ENCODE measurements around the gene SCN1A. TPM values are rescaled to one million over a fixed set of nuclear protein-coding genes. Genes with fewer than 3 reads are reported as not detected.

The SCN1A gene
- total RNA-seq, 1 donor from 2014 or later, result 1.9 TPM

- no peak for TF ChIP-seq CTCF (IDR thresholded peaks at IDR 0.05; ENCODE audit: unreplicated experiment)
- no peak for DNase-seq (ENCODE audit: low spot score in 2 of 2, unreplicated experiment in 2 of 2)
- Mint-ChIP-seq H3K4me1 (peaks cover 9% of the 10 kb centered on the region), H3K4me3 (no peak overlapping the region), H3K9me3 (no peaks in the 10 kb centered on the region), H3K27ac (no peak overlapping the region), H3K36me3 (peaks cover 2% of the 10 kb centered on the region), H3K27me3 (ENCODE audit: low read depth) (no peaks in the 10 kb centered on the region)
Measured at GRCh38 chr2:165952741-165953211, 175.0 kb downstream of the SCN1A start.

- no peak for DNase-seq (ENCODE audit: low spot score in 2 of 2, unreplicated experiment in 2 of 2)
- H3K27ac Mint-ChIP-seq, result no peak overlapping the region
- peaks cover 9% of the 10 kb centered on the region for H3K4me1 Mint-ChIP-seq
- H3K4me3 Mint-ChIP-seq, result no peak overlapping the region
- H3K27me3 Mint-ChIP-seq (ENCODE audit: low read depth), result no peaks in the 10 kb centered on the region
- no peaks in the 10 kb centered on the region for H3K9me3 Mint-ChIP-seq
- H3K36me3 Mint-ChIP-seq, result peaks cover 7% of the 10 kb centered on the region
- TF ChIP-seq CTCF (IDR thresholded peaks at IDR 0.05; ENCODE audit: unreplicated experiment), result no peak
Measured at GRCh38 chr2:165952085-165952484, 175.7 kb downstream of the SCN1A start.

- H3K9me3 Mint-ChIP-seq, result no peaks in the 10 kb centered on the region
- H3K27me3 Mint-ChIP-seq (ENCODE audit: low read depth), result no peaks in the 10 kb centered on the region
- no peak overlapping the region for H3K4me3 Mint-ChIP-seq
- TF ChIP-seq CTCF (IDR thresholded peaks at IDR 0.05; ENCODE audit: unreplicated experiment), result no peak
- no peak for DNase-seq (ENCODE audit: low spot score in 2 of 2, unreplicated experiment in 2 of 2)
- H3K4me1 Mint-ChIP-seq, result peaks cover 8% of the 10 kb centered on the region
- H3K36me3 Mint-ChIP-seq, result peaks cover 7% of the 10 kb centered on the region
- H3K27ac Mint-ChIP-seq, result no peak overlapping the region
Measured at GRCh38 chr2:165950438-165950837, 177.4 kb downstream of the SCN1A start.

- peaks cover 40% of the 10 kb centered on the region for H3K36me3 Mint-ChIP-seq
- no peaks in the 10 kb centered on the region for H3K9me3 Mint-ChIP-seq
- H3K4me1 Mint-ChIP-seq, result no peaks in the 10 kb centered on the region
- H3K27ac Mint-ChIP-seq, result no peak overlapping the region
- no peak overlapping the region for H3K4me3 Mint-ChIP-seq
- no peaks in the 10 kb centered on the region for H3K27me3 Mint-ChIP-seq (ENCODE audit: low read depth)
- TF ChIP-seq CTCF (IDR thresholded peaks at IDR 0.05; ENCODE audit: unreplicated experiment), result no peak
- no peak for DNase-seq (ENCODE audit: low spot score in 2 of 2, unreplicated experiment in 2 of 2)
Measured at GRCh38 chr2:165941827-165942226, 186.0 kb downstream of the SCN1A start.

GRCh38 chr2:165938237-165938636 is 189.6 kb downstream of the SCN1A start:
- no peak for DNase-seq (ENCODE audit: low spot score in 2 of 2, unreplicated experiment in 2 of 2)
- TF ChIP-seq CTCF (IDR thresholded peaks at IDR 0.05; ENCODE audit: unreplicated experiment), result no peak
- Mint-ChIP-seq H3K27me3 (ENCODE audit: low read depth) (no peaks in the 10 kb centered on the region), H3K27ac (no peak overlapping the region), H3K4me3 (no peak overlapping the region), H3K4me1 (peaks cover 5% of the 10 kb centered on the region), H3K36me3 (peaks cover 44% of the 10 kb centered on the region), H3K9me3 (no peaks in the 10 kb centered on the region)

Other genes with a start within 250 kb of the SCN1A start
- 30.4 to 33.9 TPM (median 33.8 TPM) in 3 replicates for gene TTC21B, start 174.2 kb downstream of the SCN1A start, total RNA-seq
- gene SCN9A, start 247.9 kb upstream of the SCN1A start, total RNA-seq, result 1.5 to 2.5 TPM (median 1.7 TPM) in 3 replicates

Data from mesothelial cell of epicardium (in vitro differentiated cells).